IMR-90 (cell line): ENCODE measurements around the gene CCR5. TPM values are rescaled to one million over a fixed set of nuclear protein-coding genes. Genes with fewer than 3 reads are reported as not detected.
A peak's percentile ranks its signal among the peaks of the same experiment; 100 is the strongest.

Source experiments
- ATAC-seq: fragments of 200-7000 bp; cut with Tn5 transposase; 2 replicates; pipeline ENCODE4 v1.9.1; 2020; ENCODE audit warnings: low read depth, mild to moderate bottlenecking, moderate library complexity
- BruUV-seq: library from RNA; stranded (reverse); fragments of 400-500 nt; replicated peaks from 2 replicates; lab custom pipeline; 2021; lab: Mats Ljungman, UMichigan
- CTCF ChIA-PET: fragments of 300-600 bp; formaldehyde crosslinking; extraction: SDS; loops from one replicate; lab custom pipeline; 2021; ENCODE audit warnings: antibody characterized with exemption; lab: Yijun Ruan, JAX
- POLR2A ChIA-PET: fragments of 300-600 bp; sonication (Branson Sonifier 250); formaldehyde crosslinking; loops from one replicate; lab custom pipeline; 2022; ENCODE audit warnings: antibody characterized with exemption; ENCODE audit not compliant: unreplicated experiment; lab: Charles Lee
- DNase-seq: peaks from one replicate; pipeline ENCODE4 v3.0.0; 2013
- H2AFZ ChIP-seq: replicated peaks from 2 replicates; pipeline ENCODE3; 2013; ENCODE audit warnings: low read length, mild to moderate bottlenecking; ENCODE audit not compliant: poor library complexity
- H2AK5ac ChIP-seq: 2 replicates; pipeline ENCODE4 v1.6.1; 2013; ENCODE audit warnings: low read depth, low read length, inconsistent platforms
- H2AK9ac ChIP-seq: replicated peaks from 2 replicates; pipeline ENCODE3; 2013; ENCODE audit warnings: mild to moderate bottlenecking, low read depth, low read length, moderate library complexity; ENCODE audit not compliant: poor library complexity
- H2BK120ac ChIP-seq: 2 replicates; pipeline ENCODE4 v1.6.1; 2013; ENCODE audit warnings: low read depth, low read length, inconsistent platforms
- H2BK15ac ChIP-seq: 3 replicates; pipeline ENCODE4 v1.6.1; 2013; ENCODE audit warnings: low read depth, low read length, inconsistent platforms
- H2BK20ac ChIP-seq: 2 replicates; pipeline ENCODE4 v1.6.1; 2013; ENCODE audit warnings: low read depth, mild to moderate bottlenecking, inconsistent platforms, low read length, moderate library complexity
- H2BK5ac ChIP-seq: 2 replicates; pipeline ENCODE4 v1.6.1; 2013; ENCODE audit warnings: mild to moderate bottlenecking, low read depth, low read length, inconsistent platforms; ENCODE audit not compliant: poor library complexity, severe bottlenecking
- H3K14ac ChIP-seq: replicated peaks from 2 replicates; pipeline ENCODE4 v1.6.1; 2013; ENCODE audit warnings: low read depth, low read length, inconsistent platforms
- H3K18ac ChIP-seq: 2 replicates; pipeline ENCODE4 v1.6.1; 2013; ENCODE audit warnings: low read depth, low read length, control low read depth
- H3K23ac ChIP-seq: 2 replicates; pipeline ENCODE4 v1.6.1; 2013; ENCODE audit warnings: low read depth, low read length, inconsistent platforms
- H3K27ac ChIP-seq: 2 replicates; pipeline ENCODE4 v1.5.1; 2013; ENCODE audit warnings: mild to moderate bottlenecking, control low read depth, low read length; ENCODE audit not compliant: insufficient read depth
- H3K27me3 ChIP-seq: 2 replicates; pipeline ENCODE4 v1.6.1; 2013; ENCODE audit warnings: low read length; ENCODE audit not compliant: control insufficient read depth, insufficient read depth
- H3K36me3 ChIP-seq: 2 replicates; pipeline ENCODE4 v1.6.1; 2013; ENCODE audit warnings: low read length, mixed read lengths; ENCODE audit not compliant: control insufficient read depth, insufficient read depth
- H3K4ac ChIP-seq: 2 replicates; pipeline ENCODE4 v1.6.1; 2013; ENCODE audit warnings: low read depth, low read length, inconsistent platforms
- H3K4me1 ChIP-seq: 2 replicates; pipeline ENCODE4 v1.6.1; 2013; ENCODE audit warnings: low read length, mixed read lengths; ENCODE audit not compliant: control insufficient read depth, insufficient read depth
- H3K4me2 ChIP-seq: 2 replicates; pipeline ENCODE4 v1.6.1; 2013; ENCODE audit warnings: low read depth, mild to moderate bottlenecking, control low read depth, low read length, moderate library complexity
- H3K4me3 ChIP-seq: 2 replicates; pipeline ENCODE4 v1.5.1; 2013; ENCODE audit warnings: low read depth, mild to moderate bottlenecking, control low read depth, low read length, moderate library complexity; ENCODE audit not compliant: insufficient read depth
- H3K56ac ChIP-seq: 2 replicates; pipeline ENCODE4 v1.6.1; 2013; ENCODE audit warnings: low read length, inconsistent platforms; ENCODE audit not compliant: insufficient read depth; ENCODE audit errors: extremely low read depth
- H3K79me1 ChIP-seq, 2 experiments: 2 replicates each; pipeline ENCODE4 v1.6.1; 2013; ENCODE audit warnings: low read length in 2 of 2, inconsistent platforms in 1 of 2, low read depth in 1 of 2
- H3K9ac ChIP-seq: 2 replicates; pipeline ENCODE4 v1.6.1; 2013; ENCODE audit warnings: low read depth, low read length, control low read depth
- H3K9me1 ChIP-seq: 2 replicates; pipeline ENCODE4 v1.6.1; 2013; ENCODE audit warnings: low read length, inconsistent platforms; ENCODE audit not compliant: insufficient read depth
- H3K9me3 ChIP-seq: 2 replicates; pipeline ENCODE4 v1.6.1; 2013; ENCODE audit warnings: low read length; ENCODE audit not compliant: control insufficient read depth, insufficient read depth
- H4K20me1 ChIP-seq: 2 replicates; pipeline ENCODE4 v1.6.1; 2013; ENCODE audit warnings: low read length, inconsistent platforms; ENCODE audit not compliant: insufficient read depth
- H4K5ac ChIP-seq: 2 replicates; pipeline ENCODE4 v1.6.1; 2013; ENCODE audit warnings: mild to moderate bottlenecking, low read depth, low read length, control low read depth
- H4K8ac ChIP-seq, 2 experiments: 2 replicates each; pipeline ENCODE4 v1.6.1; 2013; ENCODE audit warnings: low read depth in 2 of 2, low read length in 2 of 2, control low read depth in 1 of 2, inconsistent platforms in 1 of 2
- H4K91ac ChIP-seq: 2 replicates; pipeline ENCODE4 v1.6.1; 2013; ENCODE audit warnings: low read depth, low read length, inconsistent platforms; ENCODE audit not compliant: insufficient read depth
- BHLHE40 ChIP-seq: fragments of 150-350 bp; IDR thresholded peaks from 2 replicates; pipeline ENCODE4 v1.6.1; 2016; ENCODE audit warnings: mild to moderate bottlenecking, low read depth, low read length
- CEBPB ChIP-seq: IDR thresholded peaks from 2 replicates; pipeline ENCODE4 v1.6.1; 2012; ENCODE audit warnings: low read depth, low read length, improper control_type of control experiment
- CHD1 ChIP-seq: IDR thresholded peaks from 2 replicates; pipeline ENCODE4 v1.6.1; 2012; ENCODE audit warnings: low read depth, low read length, improper control_type of control experiment
- CTCF ChIP-seq: conservative IDR thresholded peaks from 2 replicates; pipeline ENCODE4 v1.5.1; 2012; ENCODE audit warnings: mild to moderate bottlenecking, low read depth, low read length, improper control_type of control experiment
- ELK1 ChIP-seq: fragments of 150-350 bp; IDR thresholded peaks from 2 replicates; pipeline ENCODE4 v1.6.1; 2016; ENCODE audit warnings: low read depth, mild to moderate bottlenecking, low read length, moderate library complexity, borderline replicate concordance
- FOS ChIP-seq: fragments of 150-350 bp; IDR thresholded peaks from 2 replicates; pipeline ENCODE4 v1.6.1; 2016; ENCODE audit warnings: low read depth, low read length
- MAFK ChIP-seq: IDR thresholded peaks from 2 replicates; pipeline ENCODE4 v1.6.1; 2012; ENCODE audit warnings: low read depth, low read length, improper control_type of control experiment
- MAZ ChIP-seq: IDR thresholded peaks from 2 replicates; pipeline ENCODE4 v1.6.1; 2012; ENCODE audit warnings: low read depth, mild to moderate bottlenecking, low read length, improper control_type of control experiment, moderate library complexity, borderline replicate concordance
- MXI1 ChIP-seq: IDR thresholded peaks from 2 replicates; pipeline ENCODE4 v1.6.1; 2012; ENCODE audit warnings: low read depth, mild to moderate bottlenecking, low read length, moderate library complexity, borderline replicate concordance
- NFE2L2 ChIP-seq: fragments of 150-350 bp; IDR thresholded peaks from 2 replicates; pipeline ENCODE4 v1.6.1; 2016; ENCODE audit warnings: low read depth, mild to moderate bottlenecking, low read length
- POLR2A ChIP-seq: IDR thresholded peaks from 2 replicates; pipeline ENCODE4 v1.6.1; 2012; ENCODE audit warnings: mild to moderate bottlenecking, low read depth, low read length
- RAD21 ChIP-seq: IDR thresholded peaks from 2 replicates; pipeline ENCODE4 v1.6.1; 2012; ENCODE audit warnings: low read length, improper control_type of control experiment
- RCOR1 ChIP-seq: IDR thresholded peaks from 2 replicates; pipeline ENCODE4 v1.6.1; 2012; ENCODE audit warnings: mild to moderate bottlenecking, low read length, improper control_type of control experiment; ENCODE audit not compliant: insufficient replicate concordance
- RFX5 ChIP-seq: IDR thresholded peaks from 2 replicates; pipeline ENCODE4 v1.8.0; 2012; ENCODE audit warnings: low read depth, mild to moderate bottlenecking, low read length, moderate library complexity
- SMC3 ChIP-seq: fragments of 150-350 bp; IDR thresholded peaks from 2 replicates; pipeline ENCODE4 v1.6.1; 2016; ENCODE audit warnings: low read depth, mild to moderate bottlenecking, antibody characterized with exemption, low read length, moderate library complexity
- WGBS, 2 experiments: methylation state at CpG; one replicate each; pipeline versions ENCODE4 v1.1.5 to v1.1.7; 2013; ENCODE audit warnings: missing lambda C conversion rate in 2 of 2; ENCODE audit not compliant: insufficient read length in 1 of 2; ENCODE audit errors: extremely low coverage in 2 of 2; 5-methylcytosine and 5-hydroxymethylcytosine counted together
- dilution Hi-C: fragments of 300-500 bp; cut with HindIII; formaldehyde crosslinking; loops from one replicate; pipeline ENCODE4 v1.14.3; 2018; ENCODE audit warnings: low sequenced_read_pairs; ENCODE audit not compliant: unreplicated experiment
- in situ Hi-C: fragments of 300-500 bp; cut with MboI; formaldehyde crosslinking; loops from 3 replicates; pipeline ENCODE4 v1.14.3; 2019; ENCODE audit warnings: low sequenced_read_pairs, inconsistent platforms, mixed read lengths
- intact Hi-C: fragments of 100-400 bp; cut with micrococcal nuclease; formaldehyde crosslinking; loops from 2 replicates; pipeline ENCODE4 v1.10.0; 2022
- polyA plus RNA-seq, 3 experiments: library from polyadenylated mRNA; depleted of rRNA; stranded (reverse); fragments of >200 nt; gene quantifications; 2 replicates each; pipeline ENCODE4 v1.2.3, GENCODE V29; 2012; ENCODE audit warnings: low replicate concordance in 1 of 3
- total RNA-seq: library from RNA; depleted of rRNA; stranded (reverse); fragments of >200 nt; gene quantifications from 2 replicates; pipeline ENCODE4 v1.2.3, GENCODE V29; 2012
- TF ChIP-seq, protein P1 (sequence below): fragments of 150-350 bp; IDR thresholded peaks from 2 replicates; pipeline ENCODE4 v1.6.1; 2017; ENCODE audit warnings: mild to moderate bottlenecking, antibody characterized with exemption, low read length, low read depth

The CCR5 gene
- total and polyA plus RNA-seq, 2 of the 4 experiments (the other 2 are of a cell fraction): not detected

- Histone ChIP-seq H2BK5ac (no peak overlapping the region), H2BK120ac (no peak overlapping the region), H2BK20ac (no peak overlapping the region), H4K8ac (no peak overlapping the region), H3K18ac (no peak overlapping the region), H3K23ac (no peak overlapping the region), H3K9me3 (no peaks in the 10 kb centered on the region), H3K79me1 (no peaks in the 10 kb centered on the region), H4K91ac (no peak overlapping the region), H3K14ac (no peak overlapping the region), H2AK5ac (no peak overlapping the region), H3K9me1 (no peaks in the 10 kb centered on the region), H3K4me2 (no peak overlapping the region), H3K9ac (no peak overlapping the region), H4K5ac (no peak overlapping the region), H3K27ac (no peak overlapping the region), H2BK15ac (no peak overlapping the region), H3K4me3 (no peak overlapping the region), H3K36me3 (no peaks in the 10 kb centered on the region), H3K27me3 (peaks cover 48% of the 10 kb centered on the region), H2AFZ (peak overlapping the region; percentile 38), H4K20me1 (no peaks in the 10 kb centered on the region), H3K4ac (no peak overlapping the region), H2AK9ac (no peak overlapping the region), H3K56ac (no peak overlapping the region), H3K4me1 (no peaks in the 10 kb centered on the region)
- dilution Hi-C loops: no loop called here
- DNase-seq: no peak
- ChIA-PET CTCF (interaction anchor here (1.3 to 1.5 kb wide), 2 partner anchors 9 to 13 kb away, joined by 3 to 4 read pairs; no protein-coding TSS in a partner anchor), POLR2A (no interaction called here)
- intact Hi-C loops: no loop called here
- ATAC-seq: no peak
- in situ Hi-C loops: no loop called here
- TF ChIP-seq SMC3 (no peak), CHD1 (no peak), BHLHE40 (no peak), FOS (no peak), RCOR1 (no peak), RFX5 (no peak), CTCF (no peak), MAFK (no peak), RAD21 (no peak), NFE2L2 (no peak), MAZ (no peak), MXI1 (no peak), ELK1 (no peak), POLR2A (no peak), CEBPB (no peak)
- TF ChIP-seq, protein P1, sequence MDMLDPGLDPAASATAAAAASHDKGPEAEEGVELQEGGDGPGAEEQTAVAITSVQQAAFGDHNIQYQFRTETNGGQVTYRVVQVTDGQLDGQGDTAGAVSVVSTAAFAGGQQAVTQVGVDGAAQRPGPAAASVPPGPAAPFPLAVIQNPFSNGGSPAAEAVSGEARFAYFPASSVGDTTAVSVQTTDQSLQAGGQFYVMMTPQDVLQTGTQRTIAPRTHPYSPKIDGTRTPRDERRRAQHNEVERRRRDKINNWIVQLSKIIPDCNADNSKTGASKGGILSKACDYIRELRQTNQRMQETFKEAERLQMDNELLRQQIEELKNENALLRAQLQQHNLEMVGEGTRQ: no peak
- no CpG with 5 or more reads among the region's 6 CpGs for WGBS, 2 experiments
- BruUV-seq: no TSS peak
Observed at GRCh38 chr3:46360907-46361306, 9.8 kb upstream of the CCR5 start.
